ENCODE results near the gene SLC40A1. TPM values are rescaled to one million over a fixed set of nuclear protein-coding genes. Genes with fewer than 3 reads are reported as not detected.

Gene SLC40A1
- total and polyA plus RNA-seq, 2 donors (not counting 1 experiment from before 2014, with no cell fraction given) = 17.2 to 97.4 TPM

DNA sequence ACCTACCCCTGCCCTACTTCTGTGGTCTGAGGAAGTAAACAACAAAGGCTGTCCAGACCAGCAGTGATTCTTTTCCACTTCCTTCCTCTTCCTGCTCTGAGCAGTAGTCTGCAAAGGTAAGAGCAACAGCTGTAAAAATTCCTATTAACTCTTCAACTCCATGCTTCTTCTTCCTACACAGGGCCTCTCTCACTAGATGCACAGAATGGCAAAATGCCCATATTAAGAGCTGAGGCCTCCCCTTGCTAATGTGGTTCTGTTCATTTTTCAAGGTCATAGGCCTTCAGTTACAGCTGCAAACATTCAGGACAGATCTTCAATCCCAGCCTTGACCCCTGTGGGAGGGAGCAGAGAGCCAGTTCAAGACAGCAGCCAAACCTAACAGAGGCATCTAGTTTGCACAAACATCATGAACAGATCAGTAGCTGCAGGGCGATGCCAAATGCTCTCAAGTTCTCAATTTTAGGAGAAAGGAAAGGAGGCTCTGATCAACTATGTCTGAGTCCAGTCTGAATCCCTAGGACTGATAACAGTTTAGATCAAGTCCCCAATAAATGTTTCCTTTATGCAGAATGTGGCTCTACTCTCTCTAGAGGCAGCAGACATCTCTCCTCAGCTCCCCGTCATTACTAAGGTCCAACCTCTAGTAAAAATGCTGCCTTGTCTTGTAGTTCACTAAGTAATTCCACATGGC lies 20.9 kb downstream of the SLC40A1 start:
- no peaks in the 10 kb centered on the region for H3K36me3 ChIP-seq (ENCODE audit: control insufficient read depth, insufficient read depth, low read length)
- H3K4me1 ChIP-seq (ENCODE audit: control insufficient read depth, extremely low read depth, insufficient read depth, low read length) = peaks cover 9% of the 10 kb centered on the region
- H3K79me2 ChIP-seq (ENCODE audit: control insufficient read depth, insufficient read depth, low read length) = no peaks in the 10 kb centered on the region
- peak overlapping the region; percentile 25 for H3K4me2 ChIP-seq (ENCODE audit: extremely low read depth, insufficient read depth, low read length)
- DNase-seq (ENCODE audit: low read depth in 2 of 2) = peak in 1 of 2 donors; percentile 87
- H3K27me3 ChIP-seq (ENCODE audit: control insufficient read depth, insufficient read depth, low read length) = no peaks in the 10 kb centered on the region
- H3K9ac ChIP-seq (ENCODE audit: insufficient read depth, low read length) = no peak overlapping the region
- no peaks in the 10 kb centered on the region for H4K20me1 ChIP-seq (ENCODE audit: control insufficient read depth, extremely low read depth, insufficient read depth, low read length)
- no peaks in the 10 kb centered on the region for H3K9me3 ChIP-seq (ENCODE audit: control insufficient read depth, insufficient read depth, low read depth, low read length)
- H3K27ac ChIP-seq (ENCODE audit: insufficient read depth, low read length) = no peak overlapping the region
- TF ChIP-seq, protein P1, sequence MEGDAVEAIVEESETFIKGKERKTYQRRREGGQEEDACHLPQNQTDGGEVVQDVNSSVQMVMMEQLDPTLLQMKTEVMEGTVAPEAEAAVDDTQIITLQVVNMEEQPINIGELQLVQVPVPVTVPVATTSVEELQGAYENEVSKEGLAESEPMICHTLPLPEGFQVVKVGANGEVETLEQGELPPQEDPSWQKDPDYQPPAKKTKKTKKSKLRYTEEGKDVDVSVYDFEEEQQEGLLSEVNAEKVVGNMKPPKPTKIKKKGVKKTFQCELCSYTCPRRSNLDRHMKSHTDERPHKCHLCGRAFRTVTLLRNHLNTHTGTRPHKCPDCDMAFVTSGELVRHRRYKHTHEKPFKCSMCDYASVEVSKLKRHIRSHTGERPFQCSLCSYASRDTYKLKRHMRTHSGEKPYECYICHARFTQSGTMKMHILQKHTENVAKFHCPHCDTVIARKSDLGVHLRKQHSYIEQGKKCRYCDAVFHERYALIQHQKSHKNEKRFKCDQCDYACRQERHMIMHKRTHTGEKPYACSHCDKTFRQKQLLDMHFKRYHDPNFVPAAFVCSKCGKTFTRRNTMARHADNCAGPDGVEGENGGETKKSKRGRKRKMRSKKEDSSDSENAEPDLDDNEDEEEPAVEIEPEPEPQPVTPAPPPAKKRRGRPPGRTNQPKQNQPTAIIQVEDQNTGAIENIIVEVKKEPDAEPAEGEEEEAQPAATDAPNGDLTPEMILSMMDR (conservative IDR thresholded peaks at IDR 0.05 in 1 of 2, IDR thresholded peaks at IDR 0.05 in 1 of 2; ENCODE audit: low read depth in 1 of 2, low read length in 2 of 2) = no peak
- TF ChIP-seq EZH2 (IDR thresholded peaks at IDR 0.05; ENCODE audit: low read length, missing control alignments) = no peak
- H2AFZ ChIP-seq (ENCODE audit: low read length) = peak overlapping the region; percentile 21
- H3K4me3 ChIP-seq (replicated peaks in 1 of 4; ENCODE audit: control extremely low read depth in 1 of 4, insufficient read depth in 1 of 4, low read depth in 3 of 4, low read length in 4 of 4) = no peak overlapping the region

DNA sequence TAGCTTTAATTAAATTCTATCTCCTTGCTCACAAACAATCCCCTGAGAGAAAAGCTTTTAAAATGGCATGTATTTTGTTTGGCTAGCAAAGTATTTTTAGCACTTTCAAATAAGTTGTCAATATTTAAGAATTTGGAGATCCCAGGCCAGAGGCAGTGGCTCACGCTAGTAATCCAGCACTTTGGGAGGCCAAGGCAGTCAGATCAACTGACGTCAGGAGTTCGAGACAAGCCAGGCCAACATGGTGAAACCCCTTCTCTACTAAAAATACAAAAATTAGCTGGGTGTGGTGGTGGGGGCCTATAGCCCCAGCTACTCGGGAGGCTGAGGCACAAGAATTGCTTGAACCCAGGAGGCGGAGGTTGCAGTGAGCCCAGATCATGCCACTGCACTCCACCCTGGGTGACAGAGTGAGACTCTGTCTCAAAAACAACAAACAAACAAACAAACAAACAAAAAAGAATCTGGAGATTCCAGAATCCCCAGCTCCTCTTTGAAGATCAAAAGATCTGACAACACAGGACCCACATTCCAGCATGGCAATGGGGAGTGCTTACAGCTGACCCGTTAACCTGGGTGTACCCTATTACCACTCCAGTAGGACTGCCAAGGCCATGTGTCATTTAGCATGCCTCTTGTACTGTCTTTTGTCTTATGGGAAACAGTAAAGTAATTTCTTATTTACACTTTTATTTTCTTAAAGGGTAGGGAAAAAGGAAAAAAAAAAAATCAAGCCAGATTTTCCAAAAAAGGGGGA lies 21.9 kb downstream of the SLC40A1 start:
- Histone ChIP-seq H3K36me3 (ENCODE audit: control insufficient read depth, insufficient read depth, low read length) (no peaks in the 10 kb centered on the region), H3K79me2 (ENCODE audit: control insufficient read depth, insufficient read depth, low read length) (no peaks in the 10 kb centered on the region), H3K9ac (ENCODE audit: insufficient read depth, low read length) (no peak overlapping the region), H3K4me1 (ENCODE audit: control insufficient read depth, extremely low read depth, insufficient read depth, low read length) (peaks cover 9% of the 10 kb centered on the region), H3K9me3 (ENCODE audit: control insufficient read depth, insufficient read depth, low read depth, low read length) (no peaks in the 10 kb centered on the region), H3K27me3 (ENCODE audit: control insufficient read depth, insufficient read depth, low read length) (no peaks in the 10 kb centered on the region), H4K20me1 (ENCODE audit: control insufficient read depth, extremely low read depth, insufficient read depth, low read length) (no peaks in the 10 kb centered on the region), H2AFZ (ENCODE audit: low read length) (no peak overlapping the region), H3K27ac (ENCODE audit: insufficient read depth, low read length) (no peak overlapping the region), H3K4me2 (ENCODE audit: extremely low read depth, insufficient read depth, low read length) (no peak overlapping the region), H3K4me3 (replicated peaks in 1 of 4; ENCODE audit: control extremely low read depth in 1 of 4, insufficient read depth in 1 of 4, low read depth in 3 of 4, low read length in 4 of 4) (no peak overlapping the region)
- TF ChIP-seq, protein P1 (conservative IDR thresholded peaks at IDR 0.05 in 1 of 2, IDR thresholded peaks at IDR 0.05 in 1 of 2; ENCODE audit: low read depth in 1 of 2, low read length in 2 of 2) = no peak
- no peak for TF ChIP-seq EZH2 (IDR thresholded peaks at IDR 0.05; ENCODE audit: low read length, missing control alignments)
- DNase-seq (ENCODE audit: low read depth in 2 of 2) = no peak

DNA sequence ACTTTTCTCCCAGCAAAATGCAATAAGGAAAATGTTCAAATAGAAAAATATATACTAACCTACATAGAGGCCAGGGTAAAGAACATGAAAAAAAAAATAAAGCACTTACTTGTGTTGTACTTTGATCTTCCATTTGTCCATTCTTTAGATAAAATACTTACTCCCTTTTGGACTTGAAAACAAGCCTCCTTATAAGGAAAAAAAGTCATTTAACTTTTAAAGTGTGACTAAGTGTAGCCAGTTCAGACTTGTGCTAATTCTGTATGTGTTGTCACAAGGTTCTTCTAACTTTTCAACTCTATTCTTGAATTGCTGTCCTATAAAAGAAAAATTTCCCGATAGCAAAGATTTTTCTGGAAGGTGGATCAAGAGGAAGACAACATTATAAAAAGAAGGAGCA lies 23.2 kb downstream of the SLC40A1 start:
- H4K20me1 ChIP-seq (ENCODE audit: control insufficient read depth, extremely low read depth, insufficient read depth, low read length) = no peaks in the 10 kb centered on the region
- H3K9ac ChIP-seq (ENCODE audit: insufficient read depth, low read length) = no peak overlapping the region
- H3K27ac ChIP-seq (ENCODE audit: insufficient read depth, low read length) = no peak overlapping the region
- no peak overlapping the region for H2AFZ ChIP-seq (ENCODE audit: low read length)
- no peaks in the 10 kb centered on the region for H3K9me3 ChIP-seq (ENCODE audit: control insufficient read depth, insufficient read depth, low read depth, low read length)
- H3K27me3 ChIP-seq (ENCODE audit: control insufficient read depth, insufficient read depth, low read length) = no peaks in the 10 kb centered on the region
- H3K79me2 ChIP-seq (ENCODE audit: control insufficient read depth, insufficient read depth, low read length) = no peaks in the 10 kb centered on the region
- H3K36me3 ChIP-seq (ENCODE audit: control insufficient read depth, insufficient read depth, low read length) = no peaks in the 10 kb centered on the region
- no peak for TF ChIP-seq EZH2 (IDR thresholded peaks at IDR 0.05; ENCODE audit: low read length, missing control alignments)
- TF ChIP-seq, protein P1 (conservative IDR thresholded peaks at IDR 0.05 in 1 of 2, IDR thresholded peaks at IDR 0.05 in 1 of 2; ENCODE audit: low read depth in 1 of 2, low read length in 2 of 2) = no peak
- H3K4me2 ChIP-seq (ENCODE audit: extremely low read depth, insufficient read depth, low read length) = no peak overlapping the region
- DNase-seq (ENCODE audit: low read depth in 2 of 2) = no peak
- H3K4me1 ChIP-seq (ENCODE audit: control insufficient read depth, extremely low read depth, insufficient read depth, low read length) = peaks cover 9% of the 10 kb centered on the region
- no peak overlapping the region for H3K4me3 ChIP-seq (replicated peaks in 1 of 4; ENCODE audit: control extremely low read depth in 1 of 4, insufficient read depth in 1 of 4, low read depth in 3 of 4, low read length in 4 of 4)
